GM03348 (cell line): Measurements from ENCODE around the gene KCTD13.
"Not testable (repeated sequence)": the region's sequence is repeated elsewhere in the genome, so short reads cannot be mapped to it uniquely, and the experiment has no call there.

Experiments used
- DNase-seq: peaks from one replicate; pipeline ENCODE4 v3.0.0; 2012; ENCODE audit warnings: low spot score

The KCTD13 gene, protein sequence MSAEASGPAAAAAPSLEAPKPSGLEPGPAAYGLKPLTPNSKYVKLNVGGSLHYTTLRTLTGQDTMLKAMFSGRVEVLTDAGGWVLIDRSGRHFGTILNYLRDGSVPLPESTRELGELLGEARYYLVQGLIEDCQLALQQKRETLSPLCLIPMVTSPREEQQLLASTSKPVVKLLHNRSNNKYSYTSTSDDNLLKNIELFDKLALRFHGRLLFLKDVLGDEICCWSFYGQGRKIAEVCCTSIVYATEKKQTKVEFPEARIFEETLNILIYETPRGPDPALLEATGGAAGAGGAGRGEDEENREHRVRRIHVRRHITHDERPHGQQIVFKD

DNA sequence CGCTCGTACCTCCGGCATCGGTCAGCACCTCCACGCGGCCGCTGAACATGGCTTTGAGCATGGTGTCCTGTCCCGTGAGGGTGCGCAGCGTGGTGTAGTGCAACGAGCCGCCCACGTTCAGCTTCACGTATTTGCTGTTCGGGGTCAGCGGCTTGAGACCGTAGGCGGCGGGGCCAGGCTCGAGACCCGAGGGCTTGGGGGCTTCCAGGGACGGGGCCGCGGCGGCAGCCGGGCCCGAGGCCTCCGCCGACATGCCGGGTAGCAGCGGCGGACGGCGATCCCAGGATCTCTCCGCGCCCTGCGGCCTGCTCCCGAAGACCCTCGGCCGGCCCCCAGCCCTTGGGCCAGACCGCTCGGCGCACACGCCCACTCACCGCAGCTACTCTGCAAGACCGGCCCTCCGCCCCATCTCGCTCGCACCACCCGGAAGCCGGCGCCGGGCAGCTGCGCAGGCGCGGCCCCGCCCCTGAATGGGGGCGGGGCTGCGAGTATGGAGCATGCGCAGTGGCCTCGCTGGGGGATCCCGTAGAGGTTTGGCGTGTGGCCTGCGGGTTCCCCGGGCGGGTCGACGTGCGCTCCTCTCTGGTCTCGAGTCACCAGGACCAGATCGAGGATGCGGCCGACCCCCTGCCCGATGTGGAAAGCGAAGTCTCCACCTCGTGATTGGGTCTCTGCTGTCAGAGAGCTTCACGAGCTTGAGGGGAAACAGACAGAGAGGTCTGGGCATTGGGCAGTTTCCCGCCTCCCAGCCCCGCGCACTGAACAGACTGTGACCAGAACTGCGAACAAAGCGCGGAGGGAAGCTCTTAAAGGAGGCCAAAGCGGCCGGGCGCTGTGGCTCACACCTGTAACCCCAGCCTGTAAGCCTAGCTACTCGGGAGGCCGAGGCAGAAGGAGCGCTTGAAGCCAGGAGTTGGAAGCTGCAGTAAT is at the start of gene KCTD13:
Gene KCTD13 (minus strand): TSS at position 446 of the 930 bp plus-strand sequence. CDS start 193 bp downstream, at position 253.
- peak; percentile 100 for DNase-seq

DNA sequence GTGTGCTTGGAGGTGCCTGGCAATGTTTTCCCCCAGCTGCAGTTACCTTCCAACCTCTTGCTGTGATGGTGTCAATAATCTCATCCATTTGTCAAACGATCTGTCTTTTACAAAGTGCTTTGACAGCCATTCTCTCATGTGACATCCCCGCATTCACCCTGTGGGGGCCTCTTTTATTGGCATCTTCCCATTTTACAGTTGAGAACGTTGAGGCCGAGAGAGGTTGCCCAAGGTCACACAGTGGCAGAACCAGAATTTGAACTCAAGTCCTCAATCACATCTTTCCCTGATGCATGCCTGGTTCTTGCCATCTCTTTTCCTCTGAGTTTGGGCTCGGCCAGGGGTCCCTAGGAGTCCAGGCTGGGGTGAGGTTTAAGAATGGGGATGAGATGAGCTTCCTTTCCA is 49.1 kb upstream of the KCTD13 start:
- DNase-seq: no peak

DNA sequence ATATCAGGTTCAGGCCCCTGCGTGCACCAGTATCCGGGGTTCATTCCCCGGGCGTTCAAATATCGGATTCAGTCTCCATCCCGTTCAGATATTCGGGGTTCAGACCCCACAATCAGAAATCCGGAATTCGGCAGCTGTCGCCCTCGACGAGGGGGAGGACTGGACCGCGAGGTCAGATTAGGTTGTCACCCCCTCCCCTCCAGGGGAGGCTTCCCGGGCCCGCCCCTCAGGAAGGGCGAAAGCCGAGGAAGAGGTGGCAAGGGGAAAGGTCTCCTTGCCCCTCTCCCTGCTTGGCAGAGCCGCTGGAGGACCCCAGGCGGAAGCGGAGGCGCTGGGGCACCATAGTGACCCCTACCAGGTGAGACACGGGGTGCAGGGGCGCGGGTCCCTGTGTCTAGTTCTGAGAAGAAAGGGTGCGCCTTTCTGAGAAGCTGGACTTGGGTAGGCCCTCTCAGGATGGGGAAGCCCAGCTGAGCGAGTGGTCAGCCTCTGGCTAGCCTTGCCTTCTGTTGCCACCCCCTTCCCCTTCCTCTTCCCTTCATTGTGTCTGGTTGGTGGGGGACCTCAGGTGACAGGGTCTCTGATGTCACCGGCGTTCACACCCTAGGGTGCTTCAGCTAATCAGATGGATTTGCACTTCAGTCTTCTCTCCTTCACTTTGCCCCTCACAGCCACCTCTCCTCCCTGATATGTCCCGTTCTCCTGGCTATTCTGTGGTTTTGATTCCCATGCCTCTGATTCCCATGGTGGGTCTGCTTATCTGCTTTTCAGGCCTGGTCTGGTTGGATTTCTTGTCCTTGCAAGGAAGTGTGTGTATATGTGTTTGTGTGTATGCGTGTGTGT is 48.5 kb upstream of the KCTD13 start:
- no peak for DNase-seq

DNA sequence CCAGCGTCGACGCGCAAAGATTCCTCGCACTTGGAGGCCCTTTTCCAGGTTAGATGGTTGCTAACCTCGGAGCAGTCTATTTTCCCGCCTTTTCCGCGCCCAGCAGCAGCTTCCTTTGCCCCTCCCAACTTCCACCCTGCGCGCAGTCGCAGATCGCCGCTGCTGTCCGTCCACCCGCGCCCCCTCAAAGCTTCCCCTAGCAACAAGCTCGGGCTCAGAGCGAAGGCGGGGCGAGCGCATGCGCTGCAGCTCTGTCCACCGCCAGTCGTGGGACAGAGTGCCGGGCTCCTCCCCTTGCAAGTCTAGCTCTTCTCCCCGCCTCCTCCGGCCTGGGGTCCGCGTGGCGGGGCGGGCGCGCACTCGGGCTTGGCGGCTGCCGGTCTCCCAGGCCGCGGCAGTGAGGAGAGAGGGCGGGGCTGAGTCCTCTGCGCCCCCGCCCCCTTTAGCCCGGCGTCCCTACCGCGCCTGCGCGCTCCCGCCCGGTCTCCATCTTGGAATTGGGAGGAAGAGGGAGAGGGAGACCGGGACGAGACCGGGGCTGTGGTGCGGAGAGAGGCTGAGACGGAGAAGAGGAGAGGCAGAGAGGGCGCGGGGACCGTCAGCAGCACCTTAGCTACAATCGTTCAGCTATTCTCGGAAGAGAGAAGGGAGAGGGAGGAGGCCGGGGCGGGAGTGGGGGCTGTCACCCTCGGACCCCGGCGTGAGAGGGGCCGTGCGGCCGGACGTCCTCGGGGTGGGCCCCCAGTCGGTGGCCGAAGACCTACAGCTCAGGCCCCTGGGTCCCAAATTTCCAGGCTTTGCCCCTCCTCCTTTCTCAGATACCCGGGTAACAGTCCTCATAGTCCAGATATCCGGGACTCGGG is 47.6 kb upstream of the KCTD13 start, which contains the start of gene TAOK2:
Gene TAOK2 (plus strand): TSS at position 485 of the 863 bp plus-strand sequence. CDS start 3,905 bp downstream, outside the sequence.
- peak; percentile 99 for DNase-seq

DNA sequence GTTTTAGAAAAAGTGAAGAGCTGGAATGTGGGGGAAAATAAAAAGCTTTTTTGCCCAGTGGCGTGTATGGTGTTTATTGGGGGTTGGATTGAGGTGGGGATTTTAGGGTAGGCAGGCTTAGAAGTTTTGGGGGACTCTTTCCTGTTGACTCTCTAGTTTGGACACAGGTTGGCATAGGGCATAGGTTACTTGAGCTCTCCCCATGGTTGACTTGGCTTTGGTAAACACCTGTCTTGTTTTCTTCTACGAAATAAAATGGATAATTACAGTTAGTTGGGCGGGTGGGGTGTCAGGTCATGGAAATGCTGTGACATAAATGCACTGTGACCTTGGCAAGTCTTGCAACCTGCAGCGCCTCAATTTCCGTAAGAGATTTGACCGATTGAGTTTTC is 47.0 kb upstream of the KCTD13 start:
- no peak for DNase-seq

DNA sequence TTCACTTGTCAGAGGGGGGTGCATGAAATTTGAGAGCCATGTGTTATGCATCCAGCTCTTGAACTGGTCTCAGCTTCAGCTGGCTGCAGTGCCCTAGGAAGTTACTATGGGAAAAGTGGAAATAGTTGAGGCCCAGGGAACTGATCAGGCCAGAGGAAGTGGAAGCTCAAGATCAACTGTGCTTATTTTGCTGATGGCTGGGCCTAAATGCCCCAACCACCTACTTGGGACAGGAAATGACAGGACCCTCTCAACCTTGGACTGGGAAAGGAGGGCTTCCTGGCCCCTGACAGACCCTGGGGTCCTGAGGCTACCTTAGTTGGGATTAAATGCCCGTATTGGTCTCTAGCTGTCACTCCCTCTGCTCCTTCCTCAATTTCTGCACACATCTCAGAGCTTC is 46.5 kb upstream of the KCTD13 start:
- no peak for DNase-seq

DNA sequence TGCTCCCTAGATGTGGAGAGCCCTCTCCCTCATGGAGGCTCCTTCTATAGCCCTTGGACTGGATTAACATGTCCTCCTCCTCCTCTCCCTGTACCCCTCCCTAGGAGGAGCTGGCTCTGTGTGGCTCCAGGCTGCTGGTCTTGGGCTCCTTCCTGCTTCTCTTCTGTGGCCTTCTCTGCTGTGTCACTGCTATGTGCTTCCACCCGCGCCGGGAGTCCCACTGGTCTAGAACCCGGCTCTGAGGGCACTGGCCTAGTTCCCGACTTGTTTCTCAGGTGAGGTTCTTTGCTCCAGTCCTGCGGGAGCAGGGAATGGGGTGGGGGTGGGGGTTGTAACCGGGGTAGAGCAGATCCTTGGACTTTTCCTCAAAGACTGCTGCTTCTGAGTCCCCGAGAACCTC is 45.3 kb upstream of the KCTD13 start:
- DNase-seq: no peak

DNA sequence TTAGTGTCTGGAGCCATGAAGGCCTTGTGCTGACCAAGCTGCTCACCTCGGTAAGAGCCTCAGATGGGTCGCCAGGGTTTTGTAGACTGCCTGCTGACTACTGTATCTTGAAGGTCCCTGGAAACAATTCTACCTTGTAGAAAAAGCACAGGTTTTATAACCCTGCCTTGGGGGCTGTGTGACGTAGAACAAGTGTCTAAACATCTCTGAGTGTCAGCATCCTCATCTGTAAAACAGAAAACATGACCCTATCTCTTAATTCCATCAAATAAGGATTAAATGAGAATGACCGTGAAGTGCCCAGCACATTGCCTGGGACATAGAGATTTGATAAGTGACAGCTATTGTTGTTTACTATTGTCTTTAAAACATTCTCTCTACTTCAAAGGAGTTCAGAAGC is 42.2 kb upstream of the KCTD13 start:
- DNase-seq: no peak

DNA sequence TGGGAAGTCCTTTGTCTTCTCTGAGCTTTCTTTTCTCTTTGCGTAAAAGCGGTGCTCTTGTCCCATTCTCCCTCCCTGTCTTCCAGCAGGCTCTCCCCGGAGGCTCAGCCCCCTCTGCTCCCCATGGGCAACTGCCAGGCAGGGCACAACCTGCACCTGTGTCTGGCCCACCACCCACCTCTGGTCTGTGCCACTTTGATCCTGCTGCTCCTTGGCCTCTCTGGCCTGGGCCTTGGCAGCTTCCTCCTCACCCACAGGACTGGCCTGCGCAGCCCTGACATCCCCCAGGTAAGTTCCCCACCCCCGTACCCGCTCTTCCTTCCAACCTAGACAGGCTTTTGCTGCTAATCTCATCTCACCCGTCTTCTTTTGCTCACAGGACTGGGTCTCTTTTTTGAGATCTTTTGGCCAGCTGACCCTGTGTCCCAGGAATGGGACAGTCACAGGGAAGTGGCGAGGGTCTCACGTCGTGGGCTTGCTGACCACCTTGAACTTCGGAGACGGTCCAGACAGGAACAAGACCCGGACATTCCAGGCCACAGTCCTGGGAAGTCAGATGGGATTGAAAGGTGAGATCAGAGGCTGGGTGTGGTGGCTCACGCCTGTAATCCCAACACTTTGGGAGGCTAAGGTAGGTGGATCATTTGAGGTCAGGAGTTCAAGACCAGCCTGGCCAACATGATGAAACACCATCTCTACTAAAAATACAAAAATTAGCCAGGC is 37.2 kb upstream of the KCTD13 start:
- no peak for DNase-seq

DNA sequence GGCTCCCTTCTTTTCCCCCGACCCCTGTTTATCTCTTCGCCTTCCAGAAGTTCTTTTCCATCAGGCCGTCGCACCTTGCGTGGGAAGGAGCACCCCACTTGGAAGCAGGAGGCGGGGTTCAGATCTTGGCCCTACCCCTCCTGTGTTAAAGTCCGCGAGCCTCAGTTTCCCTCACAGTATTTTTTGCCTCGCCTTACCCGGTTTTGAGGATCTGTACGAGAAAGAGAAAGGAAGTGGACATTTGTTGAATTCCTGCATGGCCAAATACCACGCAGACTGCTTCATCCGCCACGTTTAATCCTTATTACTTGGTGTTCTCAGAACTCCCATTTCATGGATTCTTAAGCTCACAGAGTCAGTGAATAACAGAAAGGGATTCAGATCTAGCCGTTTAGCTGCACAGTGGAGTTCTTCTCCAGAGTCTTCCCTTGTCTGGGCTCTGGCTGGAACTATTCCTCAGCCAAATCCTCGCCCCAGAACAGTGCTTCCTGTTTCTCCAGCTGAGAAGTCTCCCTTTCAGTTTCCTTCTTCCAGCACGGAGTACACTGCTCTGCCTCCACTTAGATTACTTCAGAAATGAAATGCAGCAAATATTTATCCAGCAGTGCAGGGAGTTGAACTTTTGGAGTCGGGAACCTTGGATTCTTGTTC is 36.4 kb upstream of the KCTD13 start:
- peak; percentile 50 for DNase-seq

DNA sequence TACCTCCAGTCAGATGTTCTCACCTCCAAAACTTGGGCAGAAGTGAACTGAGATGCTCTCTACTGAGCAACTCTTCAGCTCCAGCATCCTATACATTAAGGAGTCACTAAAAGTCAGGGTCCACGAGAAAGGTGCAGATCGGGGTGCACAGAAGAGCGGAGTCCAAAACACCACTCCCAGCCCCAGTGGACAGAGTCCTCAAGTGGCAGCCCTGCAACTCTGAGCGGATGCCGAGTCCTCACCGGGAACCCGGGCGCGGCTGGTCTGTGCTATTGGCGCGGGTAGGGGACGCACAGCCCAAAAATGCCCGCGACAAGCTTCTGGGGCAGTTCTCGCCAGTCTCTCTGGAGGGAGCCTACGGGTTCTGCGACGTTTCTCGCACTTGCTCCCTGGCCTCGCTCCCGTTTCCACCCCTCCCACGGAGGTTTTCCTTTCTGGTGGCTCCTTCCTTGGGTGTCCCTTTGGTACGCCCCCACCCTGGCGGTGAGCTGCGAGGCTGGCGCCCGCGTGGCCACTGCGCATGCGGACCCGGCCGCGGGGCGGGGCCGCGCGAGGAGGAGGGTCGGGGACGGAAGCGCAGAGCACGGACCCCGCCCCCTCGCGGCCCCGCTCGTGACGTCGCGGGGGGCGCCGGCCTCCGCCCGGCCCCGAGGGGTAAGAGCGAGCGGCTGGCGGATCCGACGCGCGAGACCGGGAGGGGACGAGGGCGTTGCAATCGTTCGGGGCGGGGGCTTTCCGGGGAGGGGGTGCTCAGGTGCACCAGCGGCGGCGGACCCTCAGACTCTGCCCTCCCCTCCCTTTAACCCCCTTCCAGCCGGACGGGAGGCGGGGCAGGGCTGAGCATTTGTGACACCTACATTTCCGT is 35.7 kb upstream of the KCTD13 start, which contains the start of gene TMEM219:
Gene TMEM219 (plus strand): TSS at position 601 of the 865 bp plus-strand sequence. CDS start 1,065 bp downstream, outside the sequence.
- DNase-seq: peak; percentile 99

DNA sequence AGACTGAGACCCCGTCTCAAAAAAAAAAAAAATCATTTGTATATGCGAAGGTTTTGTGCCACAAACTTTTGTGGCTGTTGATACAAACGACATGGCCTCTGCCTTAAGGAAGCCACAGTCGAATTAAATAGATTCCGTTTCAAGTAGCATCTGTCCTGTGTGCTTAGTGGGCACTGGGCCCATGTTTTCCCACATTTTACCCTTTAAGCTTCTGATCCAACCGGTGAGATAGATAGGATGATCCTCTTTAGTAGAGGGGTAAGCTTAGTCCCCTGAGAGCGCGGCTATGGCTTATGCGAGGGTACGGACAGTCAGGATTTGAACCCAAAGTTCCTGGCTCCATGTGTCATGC is 35.1 kb upstream of the KCTD13 start:
- no peak for DNase-seq

DNA sequence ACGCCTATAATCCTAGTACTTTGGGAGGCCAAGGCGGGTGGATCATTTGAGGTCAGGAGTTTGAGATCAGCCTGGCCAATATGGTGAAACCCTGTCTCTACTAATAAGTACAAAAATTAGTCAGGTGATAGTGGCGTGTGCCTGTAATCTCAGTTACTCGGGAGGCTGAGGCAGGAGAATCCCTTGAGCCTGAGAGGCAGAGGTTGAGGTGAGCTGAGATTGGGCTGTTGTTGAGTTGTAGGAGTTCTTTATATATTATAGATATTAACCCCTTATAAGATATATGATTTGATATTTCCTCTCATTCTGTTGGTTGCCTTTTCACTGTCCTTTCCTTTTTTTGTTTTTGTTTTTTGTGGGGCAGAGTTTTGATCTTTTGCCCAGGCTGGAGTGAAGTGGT is 33.8 kb upstream of the KCTD13 start:
- not testable (repeated sequence) for DNase-seq

DNA sequence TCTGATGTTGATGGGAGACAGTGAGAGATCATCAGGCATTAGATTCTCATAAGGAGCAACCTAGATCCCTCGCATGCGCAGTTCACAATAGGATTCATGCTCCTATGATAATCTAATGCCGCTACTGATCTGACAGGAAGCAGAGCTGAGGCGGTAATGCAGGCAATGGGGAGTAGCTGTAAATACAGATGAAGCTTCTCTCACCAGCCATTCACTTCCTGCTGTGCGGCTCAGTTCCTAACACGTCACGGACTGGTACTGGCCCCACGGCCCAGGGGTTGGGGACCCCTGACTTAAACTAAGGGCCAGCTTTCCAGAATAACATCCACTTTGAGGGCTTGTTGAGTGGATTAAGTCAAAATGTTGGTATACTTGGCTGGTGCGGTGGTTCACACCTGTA is 33.3 kb upstream of the KCTD13 start:
- DNase-seq: no peak

DNA sequence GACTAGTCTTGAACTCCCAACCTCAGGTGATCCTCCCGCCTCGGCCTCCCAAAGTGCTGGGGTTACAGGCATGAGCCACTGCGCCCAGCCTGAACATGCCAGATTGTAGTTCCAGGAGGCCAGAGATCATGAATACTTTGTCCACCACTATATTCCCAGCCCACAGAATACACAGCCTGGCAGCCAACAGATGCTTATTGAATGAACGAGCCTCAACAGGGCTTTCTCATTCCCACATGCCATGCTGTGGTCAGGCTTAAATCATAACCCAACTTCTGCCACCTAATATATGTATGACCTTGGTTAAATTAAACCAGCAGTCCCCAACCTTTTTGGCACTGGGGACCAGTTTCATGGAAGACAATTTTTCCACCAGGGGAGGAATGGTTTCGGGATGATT is 32.7 kb upstream of the KCTD13 start:
- DNase-seq: no peak

DNA sequence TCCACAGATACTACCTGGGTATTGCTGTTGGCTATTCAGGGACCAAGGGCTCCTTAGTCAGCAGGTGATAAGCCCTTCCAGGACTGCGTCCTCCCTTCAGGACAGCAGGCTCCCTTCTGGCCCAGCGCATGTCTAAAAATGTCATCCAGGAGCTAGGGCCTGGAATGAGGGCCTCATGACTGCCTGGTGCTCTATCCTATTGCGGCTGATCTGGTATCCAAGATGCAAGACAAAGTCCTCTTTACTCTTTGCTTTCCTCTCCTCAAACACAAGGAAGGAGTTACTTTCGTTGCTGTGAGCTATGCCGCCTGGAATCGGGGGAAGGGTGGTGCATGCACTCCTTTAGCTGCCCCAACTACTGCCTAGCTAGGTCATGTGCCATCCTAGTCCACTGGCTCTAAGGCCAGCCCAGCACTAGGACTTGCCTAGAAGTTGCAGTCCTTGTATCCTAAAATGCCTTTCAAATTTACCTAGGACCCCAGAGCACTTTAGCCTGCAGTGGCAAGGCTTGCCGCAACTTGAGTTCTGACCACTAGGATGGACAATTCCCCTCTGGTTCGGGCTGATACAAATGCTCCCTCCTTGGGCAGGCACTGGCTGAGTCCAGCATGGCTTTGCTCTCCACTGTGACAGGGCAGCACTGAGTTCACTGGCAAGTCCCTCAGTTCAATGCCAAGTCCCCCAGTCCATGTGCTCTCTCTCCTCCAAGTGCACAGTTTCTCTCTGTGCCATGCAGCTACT is 25.8 kb upstream of the KCTD13 start:
- no peak for DNase-seq

DNA sequence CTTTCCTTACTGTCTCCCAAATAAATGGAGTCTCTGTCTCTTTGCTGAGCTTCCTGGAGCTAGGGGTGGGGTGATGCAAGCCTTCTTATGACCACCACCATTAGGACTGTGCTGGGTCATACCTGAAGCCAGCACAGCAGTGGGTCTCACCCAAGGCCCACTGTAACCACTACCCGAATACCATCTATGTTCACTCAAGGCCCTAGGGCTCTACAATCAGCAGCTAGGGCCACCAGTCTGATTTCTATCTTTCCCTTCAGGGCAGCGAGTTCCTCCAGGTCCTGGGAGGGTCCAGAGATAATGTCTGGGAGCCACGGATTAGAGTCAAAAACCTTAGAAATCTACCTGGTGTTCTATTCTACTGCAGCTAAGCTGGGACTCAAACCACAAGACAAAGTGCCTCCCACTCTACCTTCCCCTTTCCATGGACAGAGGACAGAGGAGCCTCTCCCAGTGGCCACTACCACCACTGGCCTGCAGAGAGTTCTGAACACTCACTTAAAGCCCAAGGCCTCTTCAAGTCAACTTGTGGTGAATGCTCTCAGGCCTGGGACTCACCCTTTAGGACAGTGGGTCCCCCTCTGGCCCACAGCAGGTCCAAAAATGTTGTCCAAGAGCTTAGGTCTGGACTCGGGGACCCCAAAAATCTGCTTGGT is 24.9 kb upstream of the KCTD13 start:
- no peak for DNase-seq

DNA sequence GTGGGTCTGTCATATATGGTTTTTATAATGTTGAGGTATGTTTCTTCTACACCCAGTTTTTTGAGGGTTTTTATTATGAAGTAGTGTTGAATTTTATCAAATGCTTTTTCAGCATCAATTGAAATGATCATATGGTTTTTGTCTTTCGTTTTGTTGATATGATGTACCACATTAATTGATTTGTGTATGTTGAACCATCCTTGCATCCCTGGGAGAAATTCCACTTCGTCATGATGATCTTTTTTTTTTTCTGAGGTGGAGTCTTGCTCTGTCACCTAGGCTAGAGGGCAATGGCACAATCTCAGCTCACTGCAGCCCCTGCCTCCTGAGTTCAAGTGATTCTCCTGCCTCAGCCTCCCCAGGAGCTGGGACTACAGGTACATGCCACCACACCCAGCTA is 21.9 kb upstream of the KCTD13 start:
- DNase-seq: no peak
